GM19438 (cell line): Measurements from ENCODE around the gene ITPKA.
"Not testable (repeated sequence)": the region's sequence is repeated elsewhere in the genome, so short reads cannot be mapped to it uniquely, and the experiment has no call there.

Experiments
- ATAC-seq: cut with Tn5 transposase; IDR thresholded peaks from one replicate; pipeline ENCODE4 v1.9.1; 2021; ENCODE audit warnings: low read depth; ENCODE audit not compliant: unreplicated experiment

The ITPKA gene

DNA sequence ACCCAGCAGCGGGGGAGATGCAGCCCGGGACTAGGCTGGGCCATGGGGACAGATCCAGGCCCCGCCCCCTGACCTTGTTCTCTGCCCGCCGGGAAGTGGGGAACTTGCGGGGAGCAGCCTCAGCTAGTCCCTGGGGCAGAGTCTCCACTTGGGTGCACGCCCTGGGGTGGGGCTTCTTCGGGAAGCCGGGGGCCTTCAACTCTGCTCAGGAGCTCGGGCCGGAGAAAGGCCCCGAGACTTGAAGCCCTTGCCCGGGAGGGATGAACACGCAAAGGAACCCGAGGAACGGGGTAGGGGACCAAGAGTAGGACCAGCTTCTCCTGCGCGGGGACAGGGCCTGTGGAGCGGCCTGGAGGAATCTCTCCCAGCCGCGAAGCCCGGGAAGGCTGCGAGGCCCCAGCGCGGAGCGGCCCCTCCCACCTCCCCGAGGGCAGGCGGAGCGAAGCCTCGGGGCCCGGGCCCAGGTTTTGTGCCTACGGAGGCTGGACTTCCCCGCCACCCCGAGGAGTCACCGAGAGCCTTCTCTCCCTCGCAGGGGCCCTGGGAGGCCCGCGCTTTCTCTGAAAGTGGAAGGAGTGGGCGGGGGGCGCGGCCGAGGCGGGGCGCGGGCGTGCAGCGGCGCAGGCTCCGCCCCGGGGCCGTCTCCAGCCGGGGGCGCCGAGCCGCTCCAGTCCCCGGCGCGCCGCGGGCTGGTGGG lies at the start of gene ITPKA:
TSS of gene ITPKA (plus strand) at position 670 of the 697 bp plus-strand sequence. CDS start 54 bp downstream, outside the sequence.
- peak; percentile 70 for ATAC-seq

DNA sequence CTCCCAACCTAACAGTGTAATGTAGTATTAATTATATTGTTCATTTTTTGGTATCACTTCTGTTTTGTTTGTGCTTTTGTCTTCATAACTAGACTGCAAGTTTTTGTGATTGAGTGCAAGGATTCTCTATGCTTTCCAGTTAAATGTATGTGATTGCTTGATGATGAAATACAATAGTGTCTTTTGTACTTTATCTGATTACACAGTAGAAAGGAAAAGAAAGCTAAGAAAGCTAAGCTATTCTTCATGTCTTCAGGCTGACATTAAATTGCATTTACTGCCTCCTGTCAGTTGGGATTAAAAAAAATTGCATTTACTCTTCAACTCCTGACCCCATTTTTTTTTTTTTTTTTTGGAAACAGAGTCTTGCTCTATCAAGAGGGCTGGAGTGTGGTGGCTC lies 48.3 kb upstream of the ITPKA start:
- ATAC-seq, result no peak

DNA sequence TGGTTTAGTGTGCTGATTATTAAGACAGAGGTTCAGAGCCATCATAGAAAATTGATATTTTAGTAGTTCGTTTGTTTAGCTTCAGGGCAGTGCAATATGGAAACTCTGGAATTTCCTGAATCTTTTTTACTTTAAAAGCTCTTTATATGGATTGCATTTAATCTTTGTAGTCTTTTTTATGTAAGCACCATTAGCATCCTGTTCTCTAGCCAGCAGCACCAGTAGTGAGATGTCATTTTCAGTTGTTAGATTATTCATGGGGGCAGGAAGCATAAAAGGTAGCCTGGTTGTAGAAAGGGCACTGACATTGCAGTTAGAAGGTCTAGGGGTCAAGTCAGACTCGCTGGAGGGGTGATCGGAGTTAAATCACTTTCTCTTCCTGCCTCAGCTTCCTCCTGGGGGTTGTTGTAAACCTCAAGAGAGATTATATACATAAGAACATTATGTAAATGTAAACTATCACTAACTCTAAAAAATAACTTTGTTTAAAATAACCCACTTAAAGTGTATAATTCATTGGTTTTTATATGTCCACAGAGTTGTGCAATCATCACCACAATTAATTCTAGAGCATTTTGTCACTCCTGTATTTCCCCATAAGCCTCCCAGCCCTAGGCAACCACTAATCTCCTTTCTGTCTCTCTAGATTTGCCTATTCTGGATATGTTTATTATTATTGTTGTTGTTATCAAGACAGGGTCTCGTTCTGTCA lies 31.4 kb upstream of the ITPKA start:
- ATAC-seq, result no peak

DNA sequence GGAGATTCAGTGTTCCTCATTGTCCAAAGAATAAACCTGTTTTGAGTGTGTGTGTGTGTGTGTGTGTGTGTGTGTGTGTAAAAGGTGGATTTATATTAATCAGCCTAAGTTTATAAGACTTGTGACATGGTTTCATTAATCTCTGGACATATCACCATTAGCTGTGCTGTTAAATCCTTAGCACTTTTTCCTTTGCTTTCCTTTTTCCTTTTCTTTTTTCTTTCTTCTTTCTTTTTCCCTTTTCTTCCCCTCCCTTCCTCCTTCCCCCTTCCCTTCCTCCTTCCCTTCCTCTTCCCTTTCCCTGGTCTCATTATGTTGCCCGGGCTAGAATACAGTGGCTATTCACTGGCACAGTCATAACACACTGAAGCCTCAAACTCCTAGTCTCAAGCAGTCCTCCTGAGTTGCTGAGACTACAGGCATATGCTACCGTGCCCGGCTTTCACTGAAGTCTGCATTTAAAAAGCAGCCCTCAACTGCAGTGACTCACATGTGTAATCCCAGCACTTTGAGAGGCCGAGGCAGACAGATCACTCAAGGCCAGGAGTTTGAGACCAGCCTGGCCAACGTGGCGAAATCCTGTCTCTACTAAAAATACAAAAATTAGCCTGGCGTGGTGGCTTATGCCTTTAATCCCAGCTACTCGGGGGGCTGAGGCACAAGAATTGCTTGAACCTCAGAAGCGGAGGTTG lies 28.6 kb upstream of the ITPKA start:
- ATAC-seq, result no peak

DNA sequence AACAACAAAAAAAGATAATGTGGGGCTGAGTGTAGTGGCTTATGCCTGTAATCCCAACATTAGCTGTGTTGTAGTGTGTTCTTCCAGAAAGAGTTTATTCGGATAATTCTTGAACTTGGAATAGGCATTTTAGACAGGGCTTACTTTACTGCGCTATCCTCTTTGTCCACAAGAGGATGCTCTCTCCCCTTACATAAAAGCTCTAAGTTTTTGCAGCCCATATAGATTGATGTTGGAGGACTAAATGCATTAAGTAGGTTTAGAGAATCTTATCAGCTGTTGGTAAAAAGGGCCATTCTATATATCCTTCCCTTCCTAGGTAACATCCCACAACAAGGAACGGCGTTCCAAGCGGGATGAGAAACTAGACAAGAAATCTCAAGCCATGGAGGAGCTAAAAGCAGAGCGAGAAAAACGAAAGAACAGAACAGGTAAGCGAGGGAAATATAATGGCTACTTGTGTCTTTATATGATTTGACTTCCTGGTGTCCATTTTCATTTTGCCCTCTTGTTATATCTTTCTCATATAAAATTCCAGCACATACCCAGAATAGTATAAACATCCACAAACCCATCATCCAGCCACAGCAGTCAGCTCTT lies 27.8 kb upstream of the ITPKA start:
- no peak for ATAC-seq

DNA sequence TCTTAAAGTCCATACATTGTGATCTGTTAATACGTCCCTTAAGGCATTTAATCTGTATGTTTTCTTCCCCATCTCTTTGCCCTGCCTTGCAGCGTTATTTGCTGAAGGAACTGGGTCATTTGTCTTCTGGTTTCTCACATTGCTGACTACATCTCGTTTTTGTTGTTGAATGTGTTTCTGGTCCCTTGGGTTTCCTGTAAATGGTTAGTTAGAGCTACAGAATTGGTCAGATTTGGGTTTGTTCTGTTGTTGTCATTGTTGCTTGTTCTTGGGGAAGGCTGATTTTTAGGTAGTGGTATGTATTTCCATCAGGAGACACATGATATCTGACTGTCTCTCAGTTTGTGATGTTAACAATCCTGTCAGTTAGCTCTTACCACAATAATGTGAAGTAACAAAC lies 27.0 kb upstream of the ITPKA start:
- ATAC-seq, result no peak

DNA sequence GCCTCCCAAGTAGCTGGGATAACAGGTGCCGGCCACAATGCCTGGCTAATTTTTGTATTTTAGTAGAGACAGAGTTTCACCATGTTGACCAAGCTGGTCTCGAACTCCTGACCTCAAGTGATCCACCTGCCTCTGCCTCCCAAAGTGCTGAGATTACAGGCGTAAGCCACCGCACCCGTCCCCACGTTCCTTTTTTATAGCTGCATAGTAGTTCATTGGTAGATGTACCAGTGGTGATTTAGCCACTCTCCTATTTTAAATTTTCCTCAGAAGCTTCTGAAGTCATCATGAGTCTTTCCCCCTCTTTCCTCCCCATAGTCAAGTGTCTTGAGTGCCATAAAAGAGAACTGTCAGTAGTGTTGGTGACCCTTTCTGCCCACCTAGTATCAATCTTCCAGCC lies 24.0 kb upstream of the ITPKA start:
- ATAC-seq, result not testable (repeated sequence)

DNA sequence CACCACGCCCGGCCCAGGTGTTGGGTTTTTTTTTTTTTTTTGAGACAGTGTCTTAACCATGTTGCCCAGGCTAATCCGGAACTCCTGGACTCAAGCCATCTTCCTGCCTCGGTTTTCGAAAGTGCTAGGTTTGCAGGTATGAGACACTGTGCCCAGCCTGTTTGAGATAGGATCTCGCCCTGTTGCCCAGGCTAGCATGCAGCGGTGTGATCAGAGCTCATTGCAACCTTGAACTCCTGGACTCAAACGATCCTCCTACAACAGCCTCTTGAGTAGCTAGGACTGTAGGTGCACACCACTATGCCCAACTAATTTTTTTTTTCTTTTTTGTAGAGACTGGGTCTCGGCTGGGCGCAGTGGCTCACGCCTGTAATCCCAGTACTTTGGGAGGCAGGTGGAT lies 20.3 kb upstream of the ITPKA start:
- ATAC-seq, result no peak

DNA sequence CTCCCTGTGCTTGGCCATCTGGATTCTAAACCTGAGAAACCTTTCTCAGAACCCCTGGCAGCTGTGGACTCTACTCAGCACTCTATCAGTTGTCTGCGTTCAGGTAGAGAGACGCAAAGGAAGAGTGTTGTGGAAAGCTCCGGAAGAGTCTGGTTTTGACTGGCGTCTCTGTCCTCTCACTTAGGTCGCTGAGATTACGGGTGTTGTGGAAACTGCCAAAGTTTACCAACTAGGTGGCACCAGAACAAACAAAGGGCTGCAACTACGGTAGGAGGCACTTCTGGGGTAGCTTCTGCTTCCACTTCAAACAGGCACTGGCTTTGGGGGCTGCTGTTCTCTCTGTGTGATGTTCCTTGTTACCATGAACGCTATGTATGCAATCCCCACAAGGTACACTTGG lies 19.2 kb upstream of the ITPKA start:
- no peak for ATAC-seq

DNA sequence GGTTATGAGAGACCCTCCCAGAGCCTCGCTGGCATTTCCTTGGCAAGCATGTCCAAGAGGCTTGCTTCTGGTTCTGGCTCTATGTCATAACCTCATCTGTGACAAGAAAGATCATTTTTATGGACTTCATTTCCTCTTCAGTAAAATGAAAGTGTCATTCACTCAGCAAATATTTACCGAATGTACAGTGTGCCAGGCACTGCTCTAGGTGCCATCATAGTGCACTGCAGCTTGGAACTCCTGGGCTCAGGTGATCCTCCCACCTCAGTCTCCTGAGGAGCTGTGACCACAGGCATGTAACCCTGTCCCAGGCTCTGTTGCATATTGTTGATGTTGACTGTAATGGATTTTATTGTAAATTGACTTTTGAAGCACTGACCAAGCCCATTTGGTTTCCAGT lies 18.7 kb upstream of the ITPKA start:
- ATAC-seq, result no peak

DNA sequence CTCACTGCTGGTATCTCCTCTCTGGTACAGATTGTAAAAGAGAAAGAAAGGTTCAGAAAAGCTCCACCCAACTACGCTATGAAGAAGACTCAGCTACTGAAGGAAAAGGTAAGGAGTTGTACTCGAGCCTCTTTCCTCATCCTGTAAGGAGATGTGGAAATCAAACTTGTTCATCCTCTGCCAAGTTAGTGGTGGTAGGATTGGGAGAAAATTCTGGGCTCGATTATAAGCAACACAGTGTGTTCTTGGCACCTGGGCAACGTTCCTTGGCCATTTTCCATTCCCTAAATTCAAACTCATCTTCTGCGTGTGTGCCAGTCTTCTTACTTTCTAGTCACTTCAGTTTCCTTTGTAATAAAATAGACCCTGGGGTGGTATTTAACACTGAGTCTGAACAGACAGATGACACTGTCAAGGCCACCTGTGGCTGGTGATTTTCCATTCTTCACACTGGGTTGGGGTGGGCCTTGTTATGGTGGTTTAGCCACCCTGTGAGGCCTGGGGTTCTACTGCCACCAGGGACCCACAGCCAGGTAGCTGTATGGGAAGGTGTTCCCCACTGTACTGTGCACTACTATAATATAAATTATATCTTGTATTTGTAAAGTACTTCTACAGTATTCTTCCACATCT lies 17.1 kb upstream of the ITPKA start:
- no peak for ATAC-seq

DNA sequence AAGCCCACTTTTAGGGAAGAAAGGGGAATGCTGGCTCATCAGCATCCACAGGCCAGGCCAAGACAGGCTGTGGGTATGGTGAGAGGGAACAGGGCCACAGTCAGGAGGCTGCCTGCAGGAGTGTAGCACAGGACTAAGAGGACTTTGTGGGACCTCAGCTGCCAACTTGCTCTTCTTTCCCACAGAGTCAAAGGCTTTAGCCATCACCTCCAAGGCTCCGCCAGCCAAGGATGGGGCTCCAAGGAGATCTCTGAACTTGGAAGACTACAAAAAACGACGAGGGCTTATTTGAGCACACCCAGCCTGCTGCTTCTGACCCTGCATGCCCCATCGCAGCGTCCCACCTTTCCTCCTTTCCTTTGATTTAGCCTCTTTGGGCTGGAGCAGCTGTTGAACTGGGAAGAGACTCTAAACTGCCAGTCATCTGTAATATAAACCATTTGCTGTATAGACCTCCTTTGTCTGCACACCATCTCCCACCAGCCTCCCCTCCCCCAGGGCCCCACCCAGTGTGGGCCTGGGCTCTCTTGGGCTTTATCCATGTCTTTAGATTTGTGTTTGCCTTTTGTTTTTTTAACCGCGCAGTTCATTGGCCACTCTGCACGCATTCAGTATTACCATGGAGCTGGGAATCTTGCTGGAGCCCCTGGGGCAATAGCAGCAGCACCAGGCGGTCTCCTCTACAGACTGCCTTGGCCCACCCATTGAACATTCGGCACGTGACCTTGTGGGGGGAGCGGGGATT lies 13.1 kb upstream of the ITPKA start:
- ATAC-seq, result no peak

DNA sequence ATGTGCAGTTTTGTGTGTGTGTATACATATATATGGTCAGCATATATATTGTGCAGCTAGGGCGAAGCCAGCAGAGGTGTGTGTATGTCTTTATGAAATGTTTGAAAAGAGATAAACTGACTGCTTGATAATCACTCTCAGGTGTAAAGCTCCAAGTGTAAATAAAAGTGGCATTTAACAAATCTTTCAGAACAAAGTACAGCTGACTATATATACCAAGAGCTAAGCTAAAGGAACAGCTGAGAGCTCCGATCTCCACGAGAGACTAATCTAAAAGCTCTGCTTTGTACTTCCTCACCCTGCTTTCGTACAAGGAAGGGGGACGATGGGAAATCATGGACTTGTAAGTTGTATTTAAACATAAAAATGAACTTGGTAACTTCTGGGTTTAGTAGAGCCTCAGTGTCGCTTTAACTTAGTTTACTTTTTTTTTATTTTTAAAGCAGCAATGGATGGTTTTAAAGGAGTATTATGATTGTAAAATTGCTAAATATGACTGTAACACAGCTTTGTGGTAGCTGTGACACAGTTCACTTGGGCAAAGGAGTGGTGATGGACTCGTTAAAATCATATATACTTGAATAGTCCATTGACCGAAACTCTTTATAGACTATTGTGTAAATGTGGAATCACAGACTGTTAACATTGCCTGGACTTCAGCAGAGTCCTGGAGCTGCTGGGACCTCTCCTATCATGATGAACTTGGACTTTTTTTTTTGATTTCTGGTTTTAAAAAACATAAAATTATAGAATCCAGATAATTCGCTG lies 11.4 kb upstream of the ITPKA start:
- no peak for ATAC-seq

DNA sequence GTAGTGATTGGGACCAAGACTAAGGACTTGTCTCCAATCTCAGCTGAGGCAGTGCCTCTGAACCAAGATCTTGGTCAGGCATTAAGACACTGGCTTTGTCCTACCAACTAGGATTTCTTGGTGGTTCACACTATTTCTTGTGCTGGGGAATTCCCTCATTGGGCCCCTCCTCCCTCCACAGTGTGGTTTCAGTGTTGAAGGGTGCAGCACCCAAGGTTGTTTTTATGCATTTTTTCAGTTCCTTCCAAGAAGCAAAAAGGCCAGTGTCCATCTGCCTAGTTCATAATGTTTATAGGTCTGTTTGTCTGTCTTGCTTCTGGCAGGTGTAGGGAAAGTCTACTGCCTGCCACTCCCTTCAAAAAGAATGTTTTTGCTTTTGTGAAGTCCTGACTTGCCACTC lies 10.6 kb upstream of the ITPKA start:
- ATAC-seq, result peak; percentile 92

DNA sequence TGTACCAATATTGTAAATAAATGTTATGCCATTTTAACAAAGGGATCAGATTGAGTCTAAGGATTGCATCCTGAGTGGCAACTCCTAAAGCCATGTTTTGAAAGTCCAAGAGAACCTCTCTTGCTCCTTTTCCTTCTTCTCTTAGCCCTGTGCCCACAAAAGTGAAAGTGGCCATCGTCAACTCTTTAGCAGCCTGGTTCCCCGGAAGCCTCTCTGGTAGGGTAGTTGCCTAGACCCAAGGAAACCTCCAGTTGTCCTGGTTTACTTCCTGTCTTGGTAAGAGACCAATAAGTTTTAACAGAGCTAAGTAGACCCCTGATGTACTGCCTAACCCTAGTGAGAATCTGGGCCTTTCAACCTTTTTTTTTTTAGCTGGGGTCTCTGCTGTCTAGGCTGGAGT lies 10.2 kb upstream of the ITPKA start:
- ATAC-seq, result no peak

DNA sequence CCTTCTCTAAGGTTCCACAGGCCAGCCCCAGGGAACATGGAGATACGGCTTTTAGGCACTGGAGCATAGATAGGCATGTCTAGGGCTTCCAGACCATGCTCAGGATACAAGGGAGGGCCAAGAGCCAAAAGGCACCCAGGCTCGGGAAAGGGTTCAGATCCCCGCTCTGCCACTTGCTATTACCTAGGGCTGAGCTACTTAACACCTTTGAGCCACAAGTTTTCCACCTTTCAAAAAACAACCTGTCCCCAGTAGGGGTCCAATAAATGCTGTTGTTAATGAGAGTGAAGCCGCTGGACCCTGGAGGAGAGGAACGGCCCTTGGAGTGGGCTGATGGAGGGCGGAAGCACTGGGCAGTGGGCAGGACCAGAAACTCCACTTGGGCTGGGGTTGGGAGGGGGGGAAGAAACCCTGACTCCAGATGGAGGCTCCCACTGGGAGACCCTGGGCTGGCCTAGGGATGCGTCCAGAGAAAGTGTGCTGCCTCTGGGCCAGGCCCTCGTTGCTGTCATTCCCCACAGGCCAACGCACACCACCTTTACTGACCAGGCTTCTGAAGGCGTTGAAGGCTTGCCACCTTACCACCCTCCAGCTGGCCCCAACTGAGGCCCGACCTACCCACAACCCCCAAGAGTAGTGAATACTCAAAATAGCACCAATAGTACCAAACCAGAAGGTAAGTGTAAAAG lies 8.6 kb upstream of the ITPKA start:
- ATAC-seq, result no peak

DNA sequence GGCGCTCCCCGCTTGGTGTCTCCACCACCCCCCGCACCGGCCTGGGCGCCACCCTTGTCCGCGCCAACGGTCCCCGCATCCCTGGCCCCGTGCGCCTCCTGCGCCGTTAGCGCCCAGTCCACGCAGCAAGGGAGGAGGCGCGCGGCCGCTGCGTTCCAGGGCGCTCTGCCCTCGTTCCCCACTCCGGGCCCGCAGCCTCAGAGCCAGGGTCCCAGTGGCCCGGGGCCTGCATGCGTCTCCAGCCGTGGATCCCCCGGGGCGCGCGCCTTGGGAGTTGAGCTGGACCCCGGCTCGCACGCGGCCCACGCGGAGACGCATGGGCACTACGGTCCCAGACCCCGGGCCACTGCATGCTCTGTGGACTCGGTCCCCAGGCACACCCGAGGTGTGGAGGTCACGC lies 7.4 kb upstream of the ITPKA start:
- no peak for ATAC-seq

DNA sequence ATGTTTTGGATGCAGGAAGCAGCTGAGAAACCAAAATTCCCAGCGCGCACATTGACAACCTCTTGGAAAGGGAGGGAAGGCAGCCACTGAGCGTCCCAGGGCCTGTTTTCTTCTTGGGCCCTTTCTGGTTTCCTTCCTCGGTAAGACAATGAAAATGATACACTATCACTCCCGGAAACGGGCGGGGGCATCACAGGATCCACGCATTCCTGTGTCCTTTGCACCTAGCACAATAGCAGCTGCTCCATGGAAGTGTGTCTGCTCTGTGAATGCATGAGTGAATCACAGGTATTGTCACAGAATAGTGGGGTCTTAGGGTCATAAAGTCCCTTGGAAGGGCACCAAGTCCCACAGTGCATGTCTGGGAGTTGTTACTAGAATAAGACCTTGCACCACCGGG lies 6.3 kb upstream of the ITPKA start:
- no peak for ATAC-seq

DNA sequence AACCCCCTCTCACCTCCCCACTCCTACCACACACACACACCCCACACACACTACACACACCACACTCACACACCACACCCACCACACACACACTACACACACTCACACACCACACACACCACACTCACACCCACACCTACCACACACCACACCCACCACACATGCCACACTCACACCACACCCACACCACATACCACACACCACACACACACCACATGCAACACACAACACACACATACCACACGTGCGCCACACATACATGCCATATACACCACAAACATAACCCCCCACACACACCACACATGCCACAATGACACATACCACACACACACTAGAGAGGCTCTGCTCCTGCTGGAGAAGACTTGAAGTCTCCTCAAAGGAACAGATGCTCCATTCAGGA lies 5.9 kb upstream of the ITPKA start:
- ATAC-seq, result no peak
